CD4-positive, alpha-beta T cell treated with Interferon alpha-2 for 1 hour (primary cell): ENCODE results near the gene OR5D16.
"Not testable (repeated sequence)": the region's sequence is repeated elsewhere in the genome, so short reads cannot be mapped to it uniquely, and the experiment has no call there.

Source experiments
- DNase-seq, 2 donors: peaks; one replicate each; pipeline ENCODE4 v3.0.0-alpha.2; 2020 to 2022

Gene OR5D16

GRCh38 chr11:55838452-55838851 is at the start of gene OR5D16:
OR5D16 (plus strand) TSS chr11:55838752; CDS start chr11:55838752, 0 bp downstream.
- no peak for DNase-seq

- DNase-seq, result no peak
Measured at GRCh38 chr11:55791606-55792005, 46.9 kb upstream of the OR5D16 start.

DNA sequence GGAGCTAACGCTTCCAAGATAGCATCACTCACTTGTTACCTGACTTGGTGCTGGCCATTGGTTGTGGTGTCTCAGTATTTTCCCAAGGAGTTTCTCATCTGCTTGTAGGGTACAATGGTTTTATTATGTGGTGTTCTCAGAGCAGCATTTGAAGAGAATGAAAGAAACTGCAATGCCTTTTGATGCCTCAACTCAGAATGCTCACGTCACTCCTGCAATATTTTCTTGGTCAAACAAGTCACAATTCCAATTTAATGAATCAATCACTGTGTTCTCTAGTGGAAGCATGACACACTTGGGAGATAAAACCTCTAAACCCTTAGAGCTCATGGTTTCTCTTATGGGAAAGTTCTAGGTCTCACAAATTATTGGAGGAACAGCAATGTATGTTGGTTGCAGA is 45.2 kb upstream of the OR5D16 start:
- no peak for DNase-seq

- DNase-seq, result no peak
Measured at GRCh38 chr11:55795256-55795655, 43.3 kb upstream of the OR5D16 start, which contains the start of gene OR5D14. OR5D14 (plus strand) TSS chr11:55795556; CDS start chr11:55795556, 0 bp downstream.

- DNase-seq, result no peak
Measured at GRCh38 chr11:55806248-55806647, 32.3 kb upstream of the OR5D16 start.

DNA sequence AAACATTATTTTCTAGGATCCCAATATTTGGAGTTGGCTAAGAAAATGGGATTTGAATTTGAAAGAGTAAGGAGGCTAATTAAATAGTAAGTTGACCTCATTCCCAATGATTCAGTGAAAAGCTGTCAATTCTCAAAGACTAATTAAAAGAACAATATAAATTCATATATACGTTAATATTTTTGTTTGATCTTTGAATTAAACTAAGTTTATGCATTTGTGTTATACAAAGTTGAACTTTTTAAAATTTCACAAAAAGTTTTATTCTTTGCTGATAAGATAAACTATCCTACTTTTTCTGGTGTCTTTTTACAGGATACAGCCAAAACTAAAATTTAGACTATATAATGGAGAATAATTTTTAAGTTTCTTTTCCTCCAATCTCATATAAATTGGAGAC is 27.5 kb upstream of the OR5D16 start, which contains the start of gene OR5L1:
OR5L1 (plus strand) TSS at position 301 of the 400 bp plus-strand sequence. CDS start 100 bp downstream, outside the sequence.
- no peak for DNase-seq

- no peak for DNase-seq
Measured at GRCh38 chr11:55819330-55819729, 19.2 kb upstream of the OR5D16 start, which contains the start of gene OR5D18. OR5D18 (plus strand) TSS chr11:55819630; CDS start chr11:55819630, 0 bp downstream.

GRCh38 chr11:55826919-55827318 is 11.6 kb upstream of the OR5D16 start, which contains the start of gene OR5L2:
OR5L2 (plus strand) TSS chr11:55827219; CDS start chr11:55827219, 0 bp downstream.
- DNase-seq, result no peak

GRCh38 chr11:55847453-55847852 is 8.9 kb downstream of the OR5D16 start:
- DNase-seq, result no peak

DNA sequence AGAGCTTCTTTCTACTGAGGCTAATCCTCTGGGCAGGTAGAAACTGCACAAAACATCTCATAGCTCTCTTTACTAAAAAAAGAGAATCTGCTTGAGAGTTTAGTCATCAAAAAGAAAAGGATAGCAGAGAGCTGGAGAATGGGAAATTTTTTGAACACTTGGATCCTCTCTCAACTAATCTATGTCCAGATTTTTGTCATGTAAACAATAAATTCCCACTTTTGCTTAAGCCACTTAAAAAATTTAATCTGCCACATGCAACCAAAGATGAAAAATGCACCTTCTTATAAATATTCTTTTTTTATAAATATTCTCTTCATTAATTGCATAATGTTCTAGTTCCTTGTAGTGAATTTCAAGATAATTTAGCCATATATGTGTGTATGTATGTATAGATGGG is 10.5 kb downstream of the OR5D16 start:
- DNase-seq, result no peak

DNA sequence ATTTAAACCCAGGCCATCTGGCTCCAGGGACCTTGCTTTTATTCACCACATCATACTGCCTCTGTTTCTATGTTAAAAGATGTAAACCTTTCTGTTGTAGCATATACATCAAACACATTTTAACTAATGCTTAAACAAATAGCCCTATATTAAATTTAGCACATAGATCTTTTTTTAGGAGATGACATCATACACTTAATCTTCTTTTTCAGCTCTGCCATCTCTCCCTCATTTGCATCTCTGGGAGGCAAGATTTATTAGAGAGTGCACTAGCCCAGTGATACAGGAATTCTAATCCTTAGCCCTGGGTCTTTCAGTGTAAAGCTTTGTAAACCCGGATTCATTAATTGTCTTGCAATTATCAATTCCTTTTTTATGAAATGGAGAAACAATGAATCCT is 13.6 kb downstream of the OR5D16 start:
- no peak for DNase-seq

DNA sequence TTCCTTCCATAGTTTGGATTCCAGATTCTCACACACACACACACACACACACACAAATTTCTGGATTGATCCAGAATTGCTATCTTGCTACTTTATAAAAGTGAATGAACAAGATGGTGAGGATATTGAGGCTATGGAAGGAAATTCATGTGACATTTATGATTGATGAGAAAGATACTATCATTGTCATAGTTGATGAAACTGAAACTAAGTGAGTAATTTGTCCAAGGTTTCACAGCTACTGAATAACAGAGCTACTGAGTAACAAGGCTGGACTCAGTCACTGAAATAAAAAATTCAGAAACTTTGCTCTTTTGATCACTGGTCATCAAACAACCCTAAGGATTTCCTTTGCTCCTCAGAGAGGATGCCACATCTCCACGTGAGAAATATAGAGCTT is 16.2 kb downstream of the OR5D16 start:
- no peak for DNase-seq

DNA sequence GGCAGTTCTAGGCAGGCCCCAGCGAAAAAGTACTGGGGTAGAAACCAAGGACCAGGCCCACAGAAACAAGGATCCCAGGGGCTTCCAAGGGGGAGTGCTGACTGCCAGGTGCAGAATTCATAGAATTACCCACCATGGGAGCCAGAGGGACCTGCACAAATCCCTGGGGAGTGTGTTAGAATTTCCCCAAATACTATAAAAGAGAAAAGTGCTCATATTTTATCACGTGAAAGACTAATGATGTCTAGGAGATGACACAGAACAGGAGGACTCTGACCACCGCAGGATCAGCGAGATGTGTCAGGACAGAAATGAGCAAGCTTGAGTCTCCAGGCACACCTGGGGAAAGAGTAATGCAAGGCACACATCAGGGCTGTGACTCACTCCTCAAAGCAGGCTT is 28.8 kb downstream of the OR5D16 start:
- not testable (repeated sequence) for DNase-seq

DNA sequence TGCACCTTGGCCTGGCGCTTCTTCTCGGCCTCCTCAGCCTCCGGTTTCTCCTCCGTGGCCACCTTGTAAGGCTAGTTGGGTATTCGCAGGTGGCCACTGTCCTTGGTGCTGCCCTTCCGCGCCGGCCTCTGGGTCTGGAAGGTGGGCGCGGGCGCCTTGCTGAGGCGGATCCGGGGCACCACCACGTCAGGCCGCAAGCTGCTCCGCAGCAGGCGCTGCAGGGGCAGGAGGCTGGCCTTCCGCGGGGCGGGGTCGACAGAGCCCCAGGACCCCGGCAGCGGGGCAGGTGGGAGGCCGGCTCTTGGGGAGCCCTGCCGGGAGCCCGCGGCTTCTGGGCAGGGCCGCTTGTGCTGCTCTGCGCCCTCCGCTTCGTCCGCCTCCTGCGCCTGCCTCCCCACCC is 34.2 kb downstream of the OR5D16 start:
- DNase-seq, result not testable (repeated sequence)

DNA sequence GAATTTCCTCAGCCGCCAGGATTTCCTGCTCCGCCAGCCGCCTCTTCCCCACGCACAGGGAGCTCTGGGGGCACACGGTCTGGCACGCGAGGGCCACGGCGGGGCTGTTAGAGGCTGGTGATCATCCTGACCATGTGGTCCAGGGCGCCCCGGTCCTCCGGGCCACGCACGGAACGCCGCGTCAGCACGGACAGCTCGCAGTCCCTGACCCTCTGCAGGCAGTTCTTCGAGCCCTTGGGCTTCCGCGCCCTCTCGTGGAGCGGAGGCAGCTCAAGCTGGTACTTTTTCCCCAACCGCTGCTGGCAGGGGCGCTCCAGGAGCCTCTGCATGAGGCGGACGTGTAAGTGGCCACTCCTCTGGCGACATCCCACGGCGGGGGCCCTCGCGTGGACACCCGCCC is 34.6 kb downstream of the OR5D16 start:
- DNase-seq, result not testable (repeated sequence)

GRCh38 chr11:55882997-55883396 is 44.4 kb downstream of the OR5D16 start, which contains the start of gene TRIM51:
TRIM51 (plus strand) TSS chr11:55883297; CDS start chr11:55885429, 2,132 bp downstream.
- not testable (repeated sequence) for DNase-seq

GRCh38 chr11:55884995-55885394 is 46.4 kb downstream of the OR5D16 start:
- DNase-seq, result not testable (repeated sequence)

DNA sequence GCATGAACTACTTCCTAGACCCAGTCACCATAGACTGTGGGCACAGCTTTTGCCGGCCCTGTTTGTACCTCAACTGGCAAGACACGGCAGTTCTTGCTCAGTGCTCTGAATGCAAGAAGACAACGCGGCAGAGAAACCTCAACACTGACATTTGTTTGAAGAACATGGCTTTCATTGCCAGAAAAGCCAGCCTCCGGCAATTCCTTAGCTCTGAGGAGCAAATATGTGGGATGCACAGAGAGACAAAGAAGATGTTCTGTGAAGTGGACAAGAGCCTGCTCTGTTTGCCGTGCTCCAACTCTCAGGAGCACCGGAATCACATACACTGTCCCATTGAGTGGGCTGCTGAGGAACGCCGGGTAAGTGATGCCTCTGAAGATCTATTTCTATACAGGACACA is 46.9 kb downstream of the OR5D16 start:
- DNase-seq, result not testable (repeated sequence)
